Ovary (tissue), 3 donors: ENCODE results near the gene PLP2.

Experiments
- CTCF ChIP-seq, 3 donors: fragments of 450-650 bp in 2 of 3; fragments of 200-600 bp in 1 of 3; IDR thresholded peaks; one replicate each; pipeline versions ENCODE4 v1.5.1 to v1.8.0; 2016 to 2022; ENCODE audit warnings: antibody characterized with exemption in 3 of 3, mild to moderate bottlenecking in 1 of 3
- EP300 ChIP-seq: sonication (generic); formaldehyde crosslinking; IDR thresholded peaks from one replicate; pipeline ENCODE4 v1.6.1; 2017; ENCODE audit warnings: antibody characterized with exemption
- POLR2A ChIP-seq: fragments of 450-650 bp; IDR thresholded peaks from one replicate; pipeline ENCODE4 v1.6.1; 2017; ENCODE audit warnings: antibody characterized with exemption, mild to moderate bottlenecking, moderate library complexity
- donor health status: DM: no; HTN: no; CAD: no.

- TF ChIP-seq CTCF (IDR thresholded peaks at IDR 0.05) (no peak), EP300 (no peak), POLR2A (no peak)
Measured at GRCh38 chrX:49197543-49198087, 25.9 kb downstream of the PLP2 start.
